HG02885 (cell line): ENCODE data around the gene HDGF.

Source experiments
- ATAC-seq: cut with Tn5 transposase; IDR thresholded peaks from one replicate; pipeline ENCODE4 v1.9.1; 2021; ENCODE audit warnings: mild to moderate bottlenecking; ENCODE audit not compliant: unreplicated experiment, poor library complexity

Gene HDGF

GRCh38 chr1:156703741-156704140 is 47.7 kb downstream of the HDGF start:
- no peak for ATAC-seq

DNA sequence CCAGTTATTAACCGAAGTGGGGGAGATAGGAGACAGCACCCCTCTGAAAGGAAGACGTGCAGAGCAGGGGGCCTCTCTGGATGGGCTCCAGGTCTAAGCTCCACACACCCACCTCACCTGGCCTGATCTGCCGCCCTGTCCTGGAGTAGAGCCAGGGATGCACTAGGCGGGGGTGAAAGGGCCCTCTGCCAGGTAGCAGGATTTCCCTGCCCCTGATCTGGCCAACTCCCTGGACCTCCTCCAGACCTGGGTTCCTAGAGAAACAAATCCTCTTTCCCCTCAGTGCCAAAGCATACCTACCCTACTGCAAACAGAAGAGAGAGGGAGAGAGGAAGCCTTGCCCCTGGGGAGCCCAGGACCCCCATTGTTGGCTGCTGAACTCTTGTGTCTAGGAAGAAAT is 48.1 kb downstream of the HDGF start:
- ATAC-seq = no peak

DNA sequence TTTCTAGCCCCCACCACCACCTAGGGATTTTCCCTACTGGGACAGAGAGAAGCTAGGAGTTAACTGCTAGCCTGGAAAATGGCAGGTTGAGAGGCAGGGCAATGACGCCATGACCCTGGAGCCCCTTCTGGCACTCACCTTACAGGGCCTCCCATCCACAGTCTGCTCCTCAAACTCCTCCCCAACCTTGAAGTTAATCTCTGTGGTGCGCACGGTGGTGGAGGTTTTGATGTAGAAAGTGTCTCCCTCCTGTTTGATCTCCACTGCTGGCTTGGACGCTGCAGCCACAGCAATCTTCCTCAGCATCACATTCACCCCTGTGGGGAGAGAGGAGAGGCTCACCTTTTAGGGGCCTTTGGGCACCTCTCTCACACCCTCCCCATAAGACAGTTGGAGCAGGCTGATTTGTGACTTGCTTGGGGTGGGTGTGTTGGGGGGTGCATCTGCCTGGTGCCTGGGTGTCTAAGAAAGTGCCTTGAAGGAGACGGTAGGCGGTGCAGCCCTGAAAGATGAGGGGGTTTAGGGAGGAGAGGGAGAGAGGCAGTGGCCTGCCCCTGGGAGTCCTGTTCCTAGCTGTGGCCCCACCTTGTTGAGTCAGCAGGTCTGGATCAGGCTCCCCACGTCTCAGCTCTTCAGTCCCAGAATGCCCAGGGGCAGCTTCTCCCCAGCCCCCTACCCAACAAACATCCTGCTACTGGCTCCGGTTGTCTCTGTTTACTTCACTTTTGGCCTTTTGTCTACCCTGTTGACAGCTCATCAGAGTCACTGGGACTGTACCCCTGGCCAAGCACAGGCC is 50.5 kb downstream of the HDGF start:
- no peak for ATAC-seq

DNA sequence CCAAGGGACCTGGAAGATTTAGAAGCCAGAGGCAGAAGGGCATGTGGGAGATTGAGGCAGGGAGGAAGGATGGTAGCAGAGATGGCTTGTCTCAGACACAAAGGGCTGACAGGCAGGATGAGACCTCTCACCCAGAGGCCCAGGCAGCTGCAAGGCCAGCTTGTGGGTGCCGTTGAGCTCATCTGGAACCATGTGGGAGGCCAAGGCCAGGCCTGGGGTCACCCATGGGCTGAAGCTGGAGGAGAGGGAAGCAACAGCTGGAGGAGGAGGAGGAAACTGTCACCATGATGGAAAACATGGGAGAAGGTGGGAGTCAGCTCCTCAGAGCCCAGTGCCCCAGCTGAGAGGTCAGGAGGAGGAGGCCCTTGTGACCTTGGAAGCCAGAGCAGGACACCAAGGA is 52.5 kb downstream of the HDGF start:
- ATAC-seq = no peak

- ATAC-seq = no peak
Observed at GRCh38 chr1:156697481-156697880, 54.0 kb downstream of the HDGF start.

DNA sequence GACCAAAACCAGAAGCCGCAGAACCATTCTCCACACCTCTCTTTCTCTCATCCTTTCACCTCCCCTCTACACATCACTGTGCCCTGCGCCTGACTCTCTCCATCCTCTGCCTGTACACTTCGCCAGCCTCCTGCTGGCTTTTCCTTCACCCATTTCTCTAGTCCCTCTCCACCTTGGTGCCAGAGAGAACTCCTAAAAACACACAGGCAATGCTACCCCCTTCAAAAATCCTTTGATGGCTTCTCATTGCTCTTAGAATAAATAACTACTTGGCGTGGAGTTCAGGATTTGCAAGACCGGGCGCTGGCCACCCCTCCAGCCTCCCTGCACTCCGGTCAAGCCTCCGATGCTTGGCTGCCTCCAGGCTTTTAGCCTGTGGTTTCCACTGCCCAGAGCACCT is 54.7 kb downstream of the HDGF start:
- ATAC-seq = no peak

- no peak for ATAC-seq
Observed at GRCh38 chr1:156694690-156694962, 56.8 kb downstream of the HDGF start.

DNA sequence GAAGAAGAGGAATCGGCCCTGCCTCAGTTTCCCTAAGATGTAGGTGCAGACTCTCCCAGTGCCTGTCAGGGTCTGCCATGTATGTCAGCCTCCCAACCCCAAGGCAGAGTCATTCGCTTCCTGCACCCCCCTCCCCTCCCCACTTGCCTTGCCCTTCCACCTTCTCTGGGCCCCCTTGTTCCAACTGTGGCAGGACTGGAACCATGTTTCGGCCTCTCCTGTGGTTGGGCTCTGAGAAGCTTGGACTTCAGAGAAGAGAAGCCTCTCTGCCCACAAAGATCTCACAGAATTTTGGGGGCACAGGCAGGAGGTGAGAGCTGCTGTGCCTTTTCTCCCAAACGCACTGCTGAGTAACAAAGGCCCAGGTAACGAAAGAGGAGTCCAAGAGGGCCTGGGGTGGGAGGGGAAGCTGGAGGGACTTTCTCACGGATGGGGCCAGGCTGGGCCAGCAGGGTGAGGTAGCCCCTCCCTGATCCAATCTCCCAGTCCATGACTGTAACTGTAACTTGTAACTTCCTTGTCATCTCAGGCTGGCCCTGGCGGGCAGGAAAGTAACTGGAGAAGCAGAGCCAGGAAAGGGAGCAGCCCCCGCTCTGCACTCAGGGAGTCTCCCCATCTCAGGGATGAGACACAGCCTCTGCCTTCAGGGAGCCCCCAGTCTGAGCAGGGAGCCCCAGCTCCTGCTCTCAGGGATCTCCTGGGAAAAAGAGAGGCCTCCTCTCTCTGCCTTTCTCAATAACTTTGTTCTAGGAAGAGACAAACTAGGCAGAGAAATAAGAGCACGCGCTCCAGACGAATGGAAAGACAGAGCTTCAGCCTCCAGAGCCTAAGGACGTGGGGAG is 57.4 kb downstream of the HDGF start:
- no peak for ATAC-seq

- no peak for ATAC-seq
Observed at GRCh38 chr1:156692925-156693847, 58.3 kb downstream of the HDGF start.

DNA sequence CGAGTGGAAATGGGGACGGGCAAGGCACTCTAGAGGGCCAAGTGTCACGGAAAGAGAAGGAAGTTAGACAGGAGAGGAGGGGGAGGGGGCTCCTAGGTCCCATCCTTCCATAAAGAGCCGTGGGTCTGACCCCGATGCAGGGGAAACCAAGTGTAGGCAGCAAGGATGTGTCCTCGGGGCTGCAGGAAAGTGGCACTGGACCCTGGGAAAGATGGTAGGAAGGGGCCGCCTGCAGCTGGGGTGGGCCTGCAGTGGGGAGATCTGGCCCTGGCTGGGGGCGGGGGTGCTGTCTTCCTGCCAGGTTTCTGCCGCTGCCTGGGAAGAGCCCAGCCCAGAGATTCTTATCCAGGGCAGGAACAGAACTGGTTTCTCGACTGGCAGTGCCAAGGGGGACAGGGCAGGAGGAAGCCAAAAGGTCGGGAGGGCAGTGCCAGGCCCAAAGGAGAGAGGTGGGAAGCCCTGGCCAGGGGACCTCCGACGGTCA is 59.0 kb downstream of the HDGF start:
- ATAC-seq = no peak
